ENCODE results near the gene ITGA11.

ITGA11 gene

DNA sequence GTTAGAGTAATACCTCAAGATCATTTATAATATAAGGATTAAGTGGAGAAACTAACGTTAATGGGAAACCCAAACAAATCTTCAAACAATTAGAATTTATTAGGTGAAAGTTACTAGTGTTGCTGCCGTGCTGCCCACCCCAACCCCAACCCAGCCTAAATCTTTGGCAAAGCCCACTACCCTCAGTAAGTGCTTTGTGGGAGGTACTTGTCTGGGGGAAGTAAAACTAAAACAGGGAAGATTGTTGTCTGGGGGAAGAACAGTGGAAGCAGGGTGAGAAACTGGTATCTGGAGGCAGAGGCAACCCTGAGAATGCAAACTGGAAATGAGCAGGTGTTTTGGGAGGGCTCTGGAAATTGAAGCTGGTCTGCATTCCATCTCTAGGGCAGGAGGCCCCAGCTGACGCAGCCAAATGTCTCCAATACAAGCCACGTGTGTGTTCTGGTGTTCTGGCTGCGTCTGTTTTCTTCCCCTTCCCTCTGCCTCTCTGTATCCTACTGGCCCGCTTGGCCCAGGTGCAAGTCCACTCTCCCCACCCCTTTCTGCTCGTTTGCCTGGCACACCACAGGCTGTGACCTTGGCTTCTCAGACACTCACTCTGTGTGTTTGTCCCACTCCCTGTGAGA, 121.7 kb downstream of the ITGA11 start:
- DNase-seq, result no peak

DNA sequence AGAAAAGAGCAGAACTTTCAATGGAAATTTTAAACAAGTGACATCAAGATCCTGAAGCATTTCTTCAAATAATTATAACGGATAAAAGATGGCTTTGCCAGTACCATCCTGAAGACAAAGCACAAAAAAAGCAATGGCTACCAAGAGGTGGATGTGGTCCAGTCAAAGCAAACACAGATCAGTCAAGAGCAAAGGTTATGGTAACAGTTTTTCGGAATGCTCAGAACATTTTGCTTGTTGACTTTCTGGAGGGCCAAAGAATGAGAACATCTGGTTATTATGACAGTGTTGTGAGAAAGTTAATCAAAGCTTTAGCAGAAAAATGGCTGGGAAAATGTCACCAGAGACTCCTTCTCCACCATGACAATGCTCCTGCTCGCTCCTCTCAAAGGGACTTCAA, 122.9 kb downstream of the ITGA11 start:
- no peak for DNase-seq

DNA sequence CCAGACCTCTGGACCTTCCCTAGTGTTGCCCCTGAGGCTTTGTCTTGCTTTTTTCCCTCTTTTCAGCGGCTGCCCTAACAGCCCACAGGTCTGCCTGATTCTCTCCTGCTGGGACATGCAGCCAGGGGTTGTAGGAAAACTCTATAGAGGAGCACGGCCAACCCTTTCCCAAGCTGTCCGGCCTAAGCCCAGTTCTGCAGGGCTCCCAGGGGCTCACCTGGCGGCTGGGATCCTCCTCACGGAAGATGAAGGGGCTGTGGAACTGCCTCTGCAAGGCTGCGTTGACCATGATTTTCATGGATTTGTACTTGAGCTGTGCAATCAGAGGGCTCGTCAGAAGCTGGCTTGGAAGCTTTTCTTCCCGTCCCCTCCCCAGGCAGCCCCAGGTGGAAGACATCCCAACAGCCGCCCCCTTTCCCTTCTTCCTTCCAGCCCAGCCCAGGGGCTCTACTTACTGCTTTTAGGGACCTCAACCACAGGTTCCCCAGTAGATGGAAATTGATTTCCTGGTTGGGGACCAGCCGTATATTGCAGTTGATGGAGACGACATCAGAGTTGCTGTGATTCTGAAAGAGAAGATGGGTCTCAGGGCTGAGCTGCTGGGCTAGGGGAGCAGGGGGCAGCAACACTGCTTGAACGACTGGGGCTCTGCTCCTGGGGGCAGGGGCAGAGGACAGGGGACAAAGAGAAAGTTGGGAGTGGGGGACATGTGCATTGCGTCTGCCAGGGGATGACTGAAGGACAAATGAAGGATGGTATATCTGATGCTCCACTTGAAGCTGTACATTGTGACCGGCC, 124.6 kb downstream of the ITGA11 start:
- no peak for DNase-seq

DNA sequence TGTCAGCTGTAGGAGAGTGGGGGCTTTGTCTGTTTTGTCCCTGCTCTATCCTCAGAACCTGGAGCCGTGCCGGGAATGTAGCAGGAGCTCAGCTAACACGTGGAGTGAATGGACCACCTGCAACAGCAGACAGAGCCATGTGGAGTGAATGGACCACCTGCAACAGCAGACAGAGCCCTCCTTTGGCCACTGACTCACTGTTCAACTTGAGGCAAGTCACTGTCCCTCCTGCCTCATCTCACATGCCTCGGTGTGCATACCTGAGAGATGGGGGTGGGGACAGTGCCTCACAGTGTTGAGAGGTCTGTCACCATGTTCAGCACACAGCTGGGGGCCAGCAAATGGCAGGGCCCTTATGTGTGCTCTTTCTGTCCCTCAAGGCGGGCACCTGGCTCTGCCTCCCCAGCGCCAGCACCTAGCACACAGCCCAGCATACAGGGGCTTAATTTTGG, 126.5 kb downstream of the ITGA11 start:
- no peak for DNase-seq

DNA sequence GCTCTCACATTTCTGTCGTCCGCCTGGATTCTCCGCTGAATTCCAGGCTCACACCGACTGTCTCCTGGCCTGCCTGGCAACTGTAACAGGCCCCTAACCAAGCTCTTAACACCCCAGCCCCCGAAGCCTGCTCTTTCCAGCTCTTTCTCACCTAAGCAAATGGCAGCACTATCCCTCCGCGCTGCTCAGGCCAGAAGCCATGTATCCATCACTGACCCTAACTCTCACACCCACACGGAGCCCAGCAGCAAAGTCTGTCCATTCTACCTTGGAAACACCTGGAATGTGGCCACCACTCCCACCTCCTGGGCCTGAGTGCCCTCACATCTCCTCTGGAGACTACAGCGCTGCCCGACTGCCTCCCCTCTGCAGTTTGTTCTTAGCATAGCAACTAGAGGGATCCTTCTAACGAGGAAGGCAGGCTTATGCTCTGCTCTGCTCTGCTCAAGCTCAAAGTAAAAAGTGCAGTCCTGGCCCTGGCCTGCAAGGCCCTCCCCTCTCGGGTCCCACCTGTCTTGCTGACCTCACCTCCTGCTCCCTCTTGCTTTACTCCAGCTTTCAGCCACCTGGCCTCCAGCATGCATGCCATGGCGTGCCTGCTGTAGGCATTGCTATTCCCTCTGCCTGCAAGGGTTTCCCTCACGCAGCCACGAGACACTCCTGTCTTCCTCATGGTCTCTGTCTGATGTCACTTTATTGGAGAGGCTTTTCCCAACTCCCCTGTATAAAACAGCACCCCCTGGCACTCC, 127.2 kb downstream of the ITGA11 start:
- DNase-seq, result no peak

DNA sequence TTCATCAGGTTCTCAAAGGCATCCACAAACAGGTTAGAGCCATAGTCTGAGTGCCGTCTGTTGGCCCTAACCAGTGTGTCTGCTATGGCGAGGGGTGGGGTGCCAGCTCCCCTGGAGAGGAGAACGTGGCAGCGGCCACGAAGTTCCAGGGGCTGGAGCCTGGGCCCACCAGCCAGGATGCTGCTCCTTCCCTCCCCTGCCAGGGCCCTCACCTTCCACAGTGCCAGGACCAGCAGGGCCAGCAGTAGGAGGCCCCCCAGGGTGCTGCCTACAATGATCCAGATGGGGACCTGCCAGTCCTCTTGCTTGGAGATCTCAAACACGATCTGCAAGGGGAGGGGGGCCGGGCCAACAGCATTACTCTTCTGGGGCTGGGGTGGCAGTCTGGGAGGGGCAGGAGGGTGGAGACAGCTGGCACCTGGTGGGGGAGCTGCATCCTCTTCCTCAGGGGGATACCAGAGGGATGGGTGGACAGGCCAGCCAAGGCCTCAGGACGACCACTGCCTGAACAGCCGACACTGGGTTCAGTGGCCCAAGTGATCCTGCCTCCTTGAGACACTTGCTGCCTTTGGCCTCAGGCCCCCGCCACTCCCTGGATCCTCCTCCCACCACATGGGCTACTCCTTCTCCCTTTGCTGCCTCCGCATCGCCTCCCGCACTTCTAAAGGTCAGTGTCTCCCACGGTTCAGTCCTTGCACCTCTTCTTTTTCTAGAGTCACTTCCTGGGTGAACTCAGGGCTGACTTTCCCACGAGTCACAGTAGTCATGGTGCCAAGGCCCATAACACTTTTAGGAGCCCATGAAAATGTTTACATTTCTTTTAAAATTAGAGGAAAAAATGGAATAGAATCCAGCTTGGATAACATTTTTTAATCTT, 128.2 kb downstream of the ITGA11 start:
- peak in 1 of 2 donors; percentile 58 for DNase-seq

DNA sequence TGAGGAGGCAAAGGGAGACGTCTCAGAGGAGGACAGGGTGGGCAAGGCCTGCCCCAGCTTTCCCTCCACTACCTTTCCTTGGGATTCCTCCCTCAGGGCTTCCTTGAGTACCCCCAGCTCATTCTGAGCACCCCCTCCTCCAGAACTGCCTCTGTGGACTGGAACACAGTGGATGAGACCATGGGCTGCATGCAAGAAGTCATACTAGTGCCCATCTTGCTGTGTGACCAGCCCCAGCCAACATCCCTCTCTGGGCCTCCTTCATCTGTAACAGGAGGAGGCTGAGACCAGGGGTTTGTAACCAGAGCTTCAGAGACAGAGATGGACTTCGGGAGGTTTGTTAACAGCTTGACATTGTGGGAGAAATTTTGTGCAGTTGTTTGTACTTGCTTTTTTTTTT, 128.8 kb downstream of the ITGA11 start:
- DNase-seq, result no peak

DNA sequence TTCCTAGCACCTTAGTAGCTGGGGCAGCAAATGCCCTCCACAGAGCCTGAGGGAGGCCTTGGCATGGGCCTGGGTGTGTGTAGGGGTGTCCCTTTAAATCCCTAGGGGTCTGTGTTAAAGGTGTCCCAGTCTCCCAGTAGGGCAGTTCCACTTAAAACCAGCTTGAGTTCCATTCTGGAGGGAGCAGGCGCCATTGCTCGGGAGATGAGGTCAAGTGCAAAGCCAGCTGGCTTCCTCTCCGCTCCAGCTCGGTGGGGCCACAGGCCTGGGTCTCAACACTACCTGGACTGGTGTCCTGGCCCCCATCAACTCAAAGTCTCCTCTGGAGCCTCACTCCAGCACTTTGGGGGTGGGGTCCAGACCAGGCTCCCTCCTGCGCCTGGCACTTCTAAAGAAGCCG, 129.2 kb downstream of the ITGA11 start:
- no peak for DNase-seq

DNA sequence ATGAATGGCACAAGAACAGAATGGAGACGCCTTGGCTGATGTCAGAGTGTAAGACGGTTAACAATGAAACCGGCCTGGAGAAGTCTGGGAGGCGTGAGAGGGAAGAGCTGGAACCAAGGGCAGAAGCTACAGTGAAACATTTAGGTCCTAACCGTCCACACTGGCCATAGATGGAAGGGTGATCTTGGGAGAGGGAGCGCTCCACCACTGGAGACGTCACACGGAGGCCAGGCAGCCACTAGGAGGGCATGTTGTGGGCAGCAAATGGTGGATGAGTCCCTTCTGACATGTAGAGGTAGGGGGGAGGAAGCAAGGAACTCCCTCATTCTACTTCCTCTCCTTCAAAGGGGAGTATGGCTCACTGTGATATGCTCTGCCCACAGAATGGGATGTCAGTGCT, 130.7 kb downstream of the ITGA11 start:
- peak; percentile 49 to 78 for DNase-seq

DNA sequence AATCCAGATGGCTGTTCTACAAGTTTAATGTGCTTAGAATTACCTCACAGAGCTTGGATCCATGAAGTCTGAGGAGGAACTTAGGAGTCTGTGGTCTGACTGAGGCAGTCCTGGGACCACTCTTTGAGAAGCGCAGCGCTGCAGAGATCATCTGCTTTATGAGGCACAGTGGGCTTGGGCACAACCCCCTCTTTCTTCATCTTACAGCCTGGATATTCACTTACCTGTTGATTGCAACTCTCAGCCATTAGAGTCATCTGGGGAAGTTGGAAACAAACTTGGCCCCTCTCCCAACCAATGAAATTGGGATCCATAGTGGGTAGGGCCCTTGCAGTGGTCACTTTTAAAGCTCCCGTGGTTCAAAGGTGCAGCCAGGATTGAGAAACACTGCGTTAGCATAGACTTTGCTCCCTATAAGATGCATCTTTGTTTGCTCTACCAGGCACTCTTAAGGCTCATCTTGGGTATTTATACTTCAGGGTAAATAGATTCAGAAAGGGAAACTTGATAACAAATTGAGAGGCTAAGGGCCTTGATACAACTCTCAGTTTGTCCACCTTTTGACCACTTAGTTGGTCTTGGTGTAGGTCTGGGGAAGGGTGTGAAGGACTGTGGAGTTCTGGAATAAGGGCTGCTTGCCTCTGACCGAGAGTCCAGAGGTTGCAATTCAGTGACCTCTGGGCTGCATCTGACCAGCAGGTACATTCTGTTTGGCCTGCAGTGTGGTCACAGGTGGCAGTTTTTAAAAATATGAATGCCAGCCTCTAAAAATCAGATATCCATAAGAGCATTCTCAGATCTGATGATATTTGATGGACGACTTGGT, 131.6 kb downstream of the ITGA11 start:
- DNase-seq, result no peak

DNA sequence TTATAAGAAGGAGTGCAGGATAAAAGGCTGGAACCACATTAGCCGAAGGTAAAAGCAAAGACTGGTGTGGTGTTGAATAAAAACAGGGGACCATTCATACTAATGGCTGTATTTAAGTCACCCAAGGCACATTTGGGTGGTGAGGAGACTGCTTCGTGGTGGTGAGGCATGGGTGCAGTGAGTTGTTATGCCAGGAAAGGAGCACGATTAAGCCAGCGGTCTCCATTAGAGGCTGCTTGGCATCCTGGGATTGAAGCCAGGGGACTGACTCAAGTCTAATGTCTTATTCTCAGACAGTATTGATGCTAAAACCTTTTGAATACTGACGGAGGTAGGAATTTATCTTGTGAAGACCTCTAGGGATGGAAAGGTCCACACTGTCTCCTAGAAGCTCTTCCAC, 132.5 kb downstream of the ITGA11 start:
- no peak for DNase-seq

DNA sequence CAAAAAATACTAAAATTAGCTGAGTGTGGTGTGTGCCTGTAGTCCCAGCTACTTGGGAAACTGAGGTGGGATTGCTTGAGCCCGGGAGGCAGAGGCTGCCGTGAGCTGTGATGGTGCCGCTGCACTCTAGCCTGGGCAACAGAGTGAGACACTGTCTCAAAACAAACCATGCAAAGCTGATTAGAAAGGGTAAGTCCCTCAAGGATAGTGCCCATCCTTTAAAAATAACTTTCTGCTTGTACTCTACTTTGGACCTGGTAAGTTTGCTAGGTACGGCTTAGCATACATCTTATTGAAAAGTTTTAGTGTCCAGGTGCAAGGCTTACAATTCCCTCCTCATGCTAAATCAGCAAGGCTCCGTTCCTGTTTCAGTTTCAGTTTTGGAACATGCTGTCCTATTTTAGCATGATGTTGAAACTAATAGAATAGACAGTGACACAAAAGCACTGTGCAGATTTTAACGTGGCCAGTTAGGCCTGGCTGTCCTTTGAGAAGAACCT, 133.0 kb downstream of the ITGA11 start:
- DNase-seq, result peak; percentile 57 to 58

DNA sequence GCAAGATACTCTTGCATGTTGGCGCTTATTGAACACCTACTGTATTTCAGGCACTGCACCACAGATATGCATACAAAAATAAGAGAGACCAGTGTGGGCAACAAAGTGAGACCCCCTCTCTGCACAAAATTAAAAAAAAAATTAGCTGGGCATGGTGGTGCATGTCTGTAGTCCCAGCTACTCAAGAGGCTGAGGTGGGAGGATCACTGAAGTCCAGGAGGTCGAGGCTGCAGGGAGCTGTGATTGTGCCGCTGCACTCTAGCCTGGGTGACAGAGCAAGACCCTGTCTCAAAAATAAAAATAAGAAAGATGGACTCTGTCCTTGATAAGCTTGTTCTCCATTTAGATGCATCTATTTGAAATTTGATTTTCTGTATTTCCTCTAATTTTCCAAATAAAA, 133.6 kb downstream of the ITGA11 start:
- no peak for DNase-seq

DNA sequence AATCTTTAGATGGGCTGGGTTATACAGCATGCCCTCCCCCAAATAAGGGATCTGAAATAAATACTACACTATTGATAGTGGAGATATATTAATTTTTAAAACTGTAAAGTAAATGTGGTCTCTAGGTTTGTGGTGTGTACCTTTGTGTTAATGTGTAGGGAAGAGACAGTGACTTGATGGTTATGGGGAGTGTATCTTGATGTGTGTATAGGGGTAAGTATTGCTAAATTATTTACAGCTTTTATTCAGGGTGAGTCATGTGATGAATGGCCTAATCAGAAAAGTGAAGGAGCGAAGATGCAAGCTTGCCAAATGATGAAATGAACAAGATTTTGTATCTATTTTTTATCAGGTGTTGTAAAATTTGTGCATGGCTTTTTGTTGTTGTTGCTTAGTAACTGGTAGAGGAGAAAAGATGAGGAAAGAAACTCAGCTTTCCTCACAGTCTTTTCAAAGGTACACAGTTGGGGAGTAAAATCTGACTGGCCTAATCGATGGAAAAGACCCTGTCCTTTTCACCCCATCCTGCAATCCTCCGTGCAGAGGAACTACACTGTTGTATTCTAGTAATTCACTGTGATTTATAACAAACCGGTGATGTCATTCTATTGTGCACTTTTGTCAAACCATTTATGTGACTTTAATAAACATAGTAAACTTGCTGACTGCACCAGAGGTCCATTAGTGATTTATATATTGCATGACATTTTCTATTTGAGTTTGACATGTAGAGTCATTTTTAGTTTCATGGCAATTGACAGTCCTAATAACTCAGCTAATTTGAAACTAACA, 136.8 kb downstream of the ITGA11 start:
- DNase-seq, result no peak

DNA sequence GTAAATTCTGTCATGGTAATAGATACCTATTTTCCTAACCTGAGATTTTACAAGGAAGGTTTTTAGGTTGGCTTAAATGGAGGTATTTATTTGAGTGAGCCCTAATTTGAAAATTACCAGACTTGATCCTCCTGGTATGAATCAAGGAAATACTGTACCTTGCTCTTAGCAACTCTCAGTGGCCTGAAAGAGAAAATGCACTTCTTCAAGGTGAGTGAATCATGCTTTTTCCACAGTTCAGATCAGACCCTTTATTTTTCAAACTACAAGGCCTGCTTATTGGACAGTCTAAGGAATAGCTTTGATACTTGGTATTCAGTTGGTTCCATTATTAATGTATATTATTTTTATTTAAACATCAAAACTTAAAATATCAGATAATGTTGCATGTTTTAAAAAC, 139.0 kb downstream of the ITGA11 start:
- no peak for DNase-seq

DNA sequence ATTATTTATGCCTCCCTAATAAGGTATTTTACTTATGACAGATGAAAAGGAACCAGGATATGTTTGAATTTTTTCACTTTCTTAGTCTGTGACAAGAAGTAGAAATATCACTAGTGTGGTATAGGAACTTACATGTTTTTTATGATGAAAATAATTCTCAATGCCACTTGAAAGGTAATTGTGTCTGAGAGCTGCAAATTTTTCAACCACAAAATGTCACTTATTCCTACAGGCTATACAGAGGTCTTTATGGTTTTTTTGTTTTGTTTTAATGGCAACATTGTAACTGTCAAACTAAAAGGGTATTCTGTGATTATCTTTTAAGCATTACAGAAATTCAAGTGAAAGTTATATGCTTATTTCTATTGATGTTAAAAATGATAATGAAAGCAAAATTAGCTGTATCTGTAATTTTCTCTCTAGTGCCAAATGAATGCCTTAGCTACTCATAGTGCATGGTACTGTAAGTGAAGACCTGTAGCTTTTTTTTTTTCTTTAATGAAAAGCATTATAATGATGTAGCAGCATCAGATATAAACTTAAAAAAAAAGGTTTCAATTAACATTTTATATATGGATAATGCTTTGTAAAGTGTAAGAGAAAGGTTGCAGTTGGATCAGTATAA, 139.7 kb downstream of the ITGA11 start:
- no peak for DNase-seq

DNA sequence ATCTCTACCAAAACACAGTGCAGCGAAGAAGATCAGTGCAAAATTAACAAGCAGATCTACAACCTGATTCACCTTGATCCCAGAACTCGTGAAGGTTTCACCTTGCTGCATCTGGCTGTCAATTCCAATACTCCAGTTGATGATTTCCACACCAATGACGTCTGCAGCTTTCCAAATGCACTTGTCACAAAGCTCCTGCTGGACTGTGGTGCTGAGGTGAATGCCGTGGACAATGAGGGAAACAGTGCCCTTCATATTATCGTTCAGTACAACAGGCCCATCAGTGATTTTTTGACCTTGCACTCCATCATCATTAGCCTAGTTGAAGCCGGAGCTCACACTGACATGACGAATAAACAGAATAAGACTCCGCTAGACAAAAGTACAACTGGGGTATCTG, 141.2 kb downstream of the ITGA11 start:
- no peak for DNase-seq

DNA sequence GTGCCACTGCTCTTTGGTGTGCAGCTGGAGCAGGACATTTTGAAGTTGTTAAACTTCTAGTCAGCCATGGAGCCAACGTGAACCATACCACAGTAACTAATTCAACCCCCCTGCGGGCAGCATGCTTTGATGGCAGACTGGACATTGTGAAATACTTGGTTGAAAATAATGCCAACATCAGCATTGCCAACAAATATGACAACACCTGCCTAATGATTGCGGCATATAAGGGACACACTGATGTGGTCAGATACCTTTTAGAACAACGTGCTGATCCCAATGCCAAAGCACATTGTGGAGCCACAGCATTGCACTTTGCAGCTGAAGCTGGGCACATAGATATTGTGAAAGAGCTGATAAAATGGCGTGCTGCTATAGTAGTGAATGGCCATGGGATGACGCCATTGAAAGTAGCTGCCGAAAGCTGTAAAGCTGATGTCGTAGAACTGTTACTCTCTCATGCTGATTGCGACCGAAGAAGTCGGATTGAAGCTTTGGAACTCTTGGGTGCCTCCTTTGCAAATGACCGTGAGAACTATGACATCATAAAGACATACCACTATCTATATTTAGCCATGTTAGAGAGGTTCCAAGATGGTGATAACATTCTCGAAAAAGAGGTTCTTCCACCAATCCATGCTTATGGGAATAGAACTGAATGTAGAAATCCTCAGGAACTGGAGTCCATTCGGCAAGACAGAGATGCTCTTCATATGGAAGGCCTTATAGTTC, 142.2 kb downstream of the ITGA11 start:
- DNase-seq, result no peak

DNA sequence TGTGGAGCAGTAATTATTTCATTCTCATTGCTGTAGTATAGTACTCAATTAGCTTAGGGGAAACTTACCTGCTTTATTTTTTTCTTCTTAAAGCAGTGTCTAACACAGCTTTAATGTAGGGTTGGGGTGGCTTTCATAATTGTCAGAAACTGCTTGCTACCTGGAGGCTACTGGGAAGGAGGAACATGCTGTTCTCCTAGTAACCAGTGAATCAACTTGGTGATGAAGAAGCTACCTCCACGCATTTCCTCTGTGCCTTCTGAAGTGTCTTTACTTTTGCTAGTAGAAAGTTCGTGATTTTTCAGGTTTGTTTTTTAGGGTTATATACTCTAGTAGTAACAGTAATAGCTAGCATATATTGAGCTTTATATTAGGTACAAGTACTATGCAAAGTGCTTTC, 142.9 kb downstream of the ITGA11 start:
- DNase-seq, result no peak

All from inflammatory macrophage (primary cell).